HepG2 (cell line): ENCODE data around the gene PRSS53. TPM values are rescaled to one million over a fixed set of nuclear protein-coding genes. Genes with fewer than 3 reads are reported as not detected.

Experiments used
- DMAP1 ChIP-seq: IDR thresholded peaks from 2 replicates; pipeline ENCODE4 v1.6.1; 2016
- HCFC1 ChIP-seq: fragments of 150-350 bp; IDR thresholded peaks from 2 replicates; pipeline ENCODE4 v1.6.1; 2014; ENCODE audit warnings: low read depth, low read length
- JUND ChIP-seq: sonication (generic); formaldehyde crosslinking; IDR thresholded peaks from 2 replicates; pipeline ENCODE4 v1.8.0; 2022; ENCODE audit warnings: mild to moderate bottlenecking, missing genetic modification reagents
- MAF1 ChIP-seq: sonication (generic); formaldehyde crosslinking; IDR thresholded peaks from 2 replicates; pipeline ENCODE4 v1.5.0; 2020; ENCODE audit warnings: missing genetic modification reagents, borderline replicate concordance
- PHF21A ChIP-seq: sonication (generic); formaldehyde crosslinking; IDR thresholded peaks from 2 replicates; pipeline ENCODE4 v1.5.0; 2020; ENCODE audit warnings: mild to moderate bottlenecking, missing genetic modification reagents
- RCOR2 ChIP-seq: IDR thresholded peaks from 2 replicates; pipeline ENCODE4 v1.6.1; 2016; ENCODE audit warnings: missing biosample characterization, missing genetic modification reagents
- TBP ChIP-seq: sonication (generic); formaldehyde crosslinking; IDR thresholded peaks from 2 replicates; pipeline ENCODE4 v1.5.0; 2020; ENCODE audit warnings: missing genetic modification reagents
- ZNF34 ChIP-seq: sonication (generic); formaldehyde crosslinking; IDR thresholded peaks from 2 replicates; pipeline ENCODE4 v1.4.0; 2020; ENCODE audit warnings: mild to moderate bottlenecking, missing genetic modification reagents, borderline replicate concordance
- ZNF577 ChIP-seq: sonication (generic); formaldehyde crosslinking; IDR thresholded peaks from 2 replicates; pipeline ENCODE4 v1.4.0; 2020; ENCODE audit warnings: mild to moderate bottlenecking, low read depth, missing genetic modification reagents, borderline replicate concordance
- polyA plus RNA-seq, 8 experiments: library from polyadenylated mRNA; depleted of rRNA in 3 of 8; stranded (reverse) in 7 of 8; unstranded in 1 of 8; fragments of >200 nt; fragmentation: Illumina TruSeq in 4 of 8; extraction: Trizol in 4 of 8; gene quantifications; 2 replicates each; pipeline versions ENCODE4 v1.2.1 to v1.2.3, GENCODE V29; 2011 to 2016; ENCODE audit warnings: low read depth in 4 of 8, missing spikeins in 1 of 8, mixed read lengths in 1 of 8; ENCODE audit not compliant: insufficient read depth in 1 of 8
- total RNA-seq, 5 experiments: library from RNA; depleted of rRNA; stranded (reverse); fragments of >200 nt; fragmentation: Illumina TruSeq; extraction: Trizol; gene quantifications; 2 replicates each; pipeline ENCODE4 v1.2.3, GENCODE V29; 2016; ENCODE audit warnings: low read depth in 1 of 5
- TF ChIP-seq, protein P1 (sequence below): sonication (generic); formaldehyde crosslinking; IDR thresholded peaks from 2 replicates; pipeline ENCODE4 v1.4.0; 2020; ENCODE audit warnings: missing genetic modification reagents
- TF ChIP-seq, protein P2 (sequence below): fragments of 450-650 bp; IDR thresholded peaks from 2 replicates; pipeline ENCODE4 v1.6.1; 2017; ENCODE audit warnings: mild to moderate bottlenecking
- TF ChIP-seq, protein P3 (sequence below): sonication (generic); formaldehyde crosslinking; IDR thresholded peaks from 2 replicates; pipeline ENCODE4 v1.8.0; 2022; ENCODE audit warnings: mild to moderate bottlenecking, missing genetic modification reagents, moderate library complexity
- TF ChIP-seq, protein P4 (sequence below): sonication (generic); formaldehyde crosslinking; IDR thresholded peaks from 2 replicates; pipeline ENCODE4 v1.4.0; 2020; ENCODE audit warnings: missing genetic modification reagents
- TF ChIP-seq, protein P5 (sequence below): sonication (generic); formaldehyde crosslinking; IDR thresholded peaks from 2 replicates; pipeline ENCODE4 v1.5.1; 2020; ENCODE audit warnings: mild to moderate bottlenecking, missing genetic modification reagents, moderate library complexity

Gene PRSS53
- total and polyA plus RNA-seq, 2 of the 13 experiments (the other 11 are each of a cell fraction or from before 2014, with no cell fraction given): 2.2 to 7.4 TPM

DNA sequence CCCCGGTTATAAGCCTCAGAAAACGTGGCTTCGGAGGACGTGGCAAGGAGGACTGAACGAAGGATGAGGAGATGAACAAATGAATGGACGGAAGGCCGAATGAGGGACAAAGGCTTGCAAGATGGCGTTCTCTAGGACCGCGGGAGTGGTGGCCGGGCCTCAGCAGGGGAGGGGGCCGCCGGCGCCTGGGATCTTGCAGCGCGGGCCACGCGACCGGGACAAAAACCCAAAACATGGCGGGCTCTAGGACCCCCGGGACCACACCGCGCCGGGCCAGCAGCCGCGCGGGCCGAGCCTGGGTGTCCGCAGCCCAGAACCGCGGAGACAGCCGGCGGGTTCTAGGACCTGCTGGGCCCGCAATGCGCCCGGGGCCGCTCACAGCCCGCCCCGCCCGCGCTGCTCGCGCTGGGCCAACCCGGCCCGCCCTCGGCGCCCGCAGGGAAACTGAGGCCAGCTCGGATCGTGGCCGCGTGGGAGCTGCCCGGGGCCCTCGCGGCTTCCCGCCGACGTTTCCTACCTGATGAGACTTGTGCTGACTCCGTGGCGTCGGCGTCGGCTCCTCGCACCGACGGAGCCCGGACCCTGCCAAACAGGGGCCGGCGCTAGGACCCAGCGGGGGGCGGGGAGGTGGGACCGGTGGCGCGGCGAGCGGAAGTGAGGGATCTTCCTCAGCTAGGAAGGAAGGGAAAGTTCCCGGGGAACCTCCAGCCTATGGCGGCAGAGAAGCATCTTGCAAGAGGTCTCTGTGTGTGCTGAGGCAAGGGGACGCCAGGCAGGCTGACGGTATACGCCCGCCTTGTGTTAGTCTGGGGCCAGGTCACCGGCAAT lies 15.4 kb downstream of the PRSS53 start (continued):
- TF ChIP-seq, protein P1, sequence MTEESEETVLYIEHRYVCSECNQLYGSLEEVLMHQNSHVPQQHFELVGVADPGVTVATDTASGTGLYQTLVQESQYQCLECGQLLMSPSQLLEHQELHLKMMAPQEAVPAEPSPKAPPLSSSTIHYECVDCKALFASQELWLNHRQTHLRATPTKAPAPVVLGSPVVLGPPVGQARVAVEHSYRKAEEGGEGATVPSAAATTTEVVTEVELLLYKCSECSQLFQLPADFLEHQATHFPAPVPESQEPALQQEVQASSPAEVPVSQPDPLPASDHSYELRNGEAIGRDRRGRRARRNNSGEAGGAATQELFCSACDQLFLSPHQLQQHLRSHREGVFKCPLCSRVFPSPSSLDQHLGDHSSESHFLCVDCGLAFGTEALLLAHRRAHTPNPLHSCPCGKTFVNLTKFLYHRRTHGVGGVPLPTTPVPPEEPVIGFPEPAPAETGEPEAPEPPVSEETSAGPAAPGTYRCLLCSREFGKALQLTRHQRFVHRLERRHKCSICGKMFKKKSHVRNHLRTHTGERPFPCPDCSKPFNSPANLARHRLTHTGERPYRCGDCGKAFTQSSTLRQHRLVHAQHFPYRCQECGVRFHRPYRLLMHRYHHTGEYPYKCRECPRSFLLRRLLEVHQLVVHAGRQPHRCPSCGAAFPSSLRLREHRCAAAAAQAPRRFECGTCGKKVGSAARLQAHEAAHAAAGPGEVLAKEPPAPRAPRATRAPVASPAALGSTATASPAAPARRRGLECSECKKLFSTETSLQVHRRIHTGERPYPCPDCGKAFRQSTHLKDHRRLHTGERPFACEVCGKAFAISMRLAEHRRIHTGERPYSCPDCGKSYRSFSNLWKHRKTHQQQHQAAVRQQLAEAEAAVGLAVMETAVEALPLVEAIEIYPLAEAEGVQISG (CRISPR knock-in tag): peak; percentile 73
- TF ChIP-seq RCOR2 (CRISPR knock-in tag): peak; percentile 94
- TF ChIP-seq DMAP1 (CRISPR knock-in tag): peak; percentile 70; the same call in 1 of the 2 replicates
- TF ChIP-seq, protein P2, sequence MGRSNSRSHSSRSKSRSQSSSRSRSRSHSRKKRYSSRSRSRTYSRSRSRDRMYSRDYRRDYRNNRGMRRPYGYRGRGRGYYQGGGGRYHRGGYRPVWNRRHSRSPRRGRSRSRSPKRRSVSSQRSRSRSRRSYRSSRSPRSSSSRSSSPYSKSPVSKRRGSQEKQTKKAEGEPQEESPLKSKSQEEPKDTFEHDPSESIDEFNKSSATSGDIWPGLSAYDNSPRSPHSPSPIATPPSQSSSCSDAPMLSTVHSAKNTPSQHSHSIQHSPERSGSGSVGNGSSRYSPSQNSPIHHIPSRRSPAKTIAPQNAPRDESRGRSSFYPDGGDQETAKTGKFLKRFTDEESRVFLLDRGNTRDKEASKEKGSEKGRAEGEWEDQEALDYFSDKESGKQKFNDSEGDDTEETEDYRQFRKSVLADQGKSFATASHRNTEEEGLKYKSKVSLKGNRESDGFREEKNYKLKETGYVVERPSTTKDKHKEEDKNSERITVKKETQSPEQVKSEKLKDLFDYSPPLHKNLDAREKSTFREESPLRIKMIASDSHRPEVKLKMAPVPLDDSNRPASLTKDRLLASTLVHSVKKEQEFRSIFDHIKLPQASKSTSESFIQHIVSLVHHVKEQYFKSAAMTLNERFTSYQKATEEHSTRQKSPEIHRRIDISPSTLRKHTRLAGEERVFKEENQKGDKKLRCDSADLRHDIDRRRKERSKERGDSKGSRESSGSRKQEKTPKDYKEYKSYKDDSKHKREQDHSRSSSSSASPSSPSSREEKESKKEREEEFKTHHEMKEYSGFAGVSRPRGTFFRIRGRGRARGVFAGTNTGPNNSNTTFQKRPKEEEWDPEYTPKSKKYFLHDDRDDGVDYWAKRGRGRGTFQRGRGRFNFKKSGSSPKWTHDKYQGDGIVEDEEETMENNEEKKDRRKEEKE: no peak
- TF ChIP-seq, protein P3, sequence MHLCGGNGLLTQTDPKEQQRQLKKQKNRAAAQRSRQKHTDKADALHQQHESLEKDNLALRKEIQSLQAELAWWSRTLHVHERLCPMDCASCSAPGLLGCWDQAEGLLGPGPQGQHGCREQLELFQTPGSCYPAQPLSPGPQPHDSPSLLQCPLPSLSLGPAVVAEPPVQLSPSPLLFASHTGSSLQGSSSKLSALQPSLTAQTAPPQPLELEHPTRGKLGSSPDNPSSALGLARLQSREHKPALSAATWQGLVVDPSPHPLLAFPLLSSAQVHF (CRISPR knock-in tag): no peak
- TF ChIP-seq ZNF577 (CRISPR knock-in tag): no peak
- TF ChIP-seq TBP: no peak
- TF ChIP-seq, protein P4, sequence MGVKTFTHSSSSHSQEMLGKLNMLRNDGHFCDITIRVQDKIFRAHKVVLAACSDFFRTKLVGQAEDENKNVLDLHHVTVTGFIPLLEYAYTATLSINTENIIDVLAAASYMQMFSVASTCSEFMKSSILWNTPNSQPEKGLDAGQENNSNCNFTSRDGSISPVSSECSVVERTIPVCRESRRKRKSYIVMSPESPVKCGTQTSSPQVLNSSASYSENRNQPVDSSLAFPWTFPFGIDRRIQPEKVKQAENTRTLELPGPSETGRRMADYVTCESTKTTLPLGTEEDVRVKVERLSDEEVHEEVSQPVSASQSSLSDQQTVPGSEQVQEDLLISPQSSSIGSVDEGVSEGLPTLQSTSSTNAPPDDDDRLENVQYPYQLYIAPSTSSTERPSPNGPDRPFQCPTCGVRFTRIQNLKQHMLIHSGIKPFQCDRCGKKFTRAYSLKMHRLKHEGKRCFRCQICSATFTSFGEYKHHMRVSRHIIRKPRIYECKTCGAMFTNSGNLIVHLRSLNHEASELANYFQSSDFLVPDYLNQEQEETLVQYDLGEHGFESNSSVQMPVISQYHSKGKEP (CRISPR knock-in tag): 0 out of 2 replicates have a peak, but pooled peaks have one; percentile 5
- peak; percentile 22 for TF ChIP-seq ZNF34 (CRISPR knock-in tag)
- 0 out of 2 replicates have a peak, but pooled peaks have one; percentile 35 for TF ChIP-seq MAF1 (CRISPR knock-in tag)
- TF ChIP-seq HCFC1: peak; percentile 39; the same call in 1 of the 2 replicates
- TF ChIP-seq, protein P5, sequence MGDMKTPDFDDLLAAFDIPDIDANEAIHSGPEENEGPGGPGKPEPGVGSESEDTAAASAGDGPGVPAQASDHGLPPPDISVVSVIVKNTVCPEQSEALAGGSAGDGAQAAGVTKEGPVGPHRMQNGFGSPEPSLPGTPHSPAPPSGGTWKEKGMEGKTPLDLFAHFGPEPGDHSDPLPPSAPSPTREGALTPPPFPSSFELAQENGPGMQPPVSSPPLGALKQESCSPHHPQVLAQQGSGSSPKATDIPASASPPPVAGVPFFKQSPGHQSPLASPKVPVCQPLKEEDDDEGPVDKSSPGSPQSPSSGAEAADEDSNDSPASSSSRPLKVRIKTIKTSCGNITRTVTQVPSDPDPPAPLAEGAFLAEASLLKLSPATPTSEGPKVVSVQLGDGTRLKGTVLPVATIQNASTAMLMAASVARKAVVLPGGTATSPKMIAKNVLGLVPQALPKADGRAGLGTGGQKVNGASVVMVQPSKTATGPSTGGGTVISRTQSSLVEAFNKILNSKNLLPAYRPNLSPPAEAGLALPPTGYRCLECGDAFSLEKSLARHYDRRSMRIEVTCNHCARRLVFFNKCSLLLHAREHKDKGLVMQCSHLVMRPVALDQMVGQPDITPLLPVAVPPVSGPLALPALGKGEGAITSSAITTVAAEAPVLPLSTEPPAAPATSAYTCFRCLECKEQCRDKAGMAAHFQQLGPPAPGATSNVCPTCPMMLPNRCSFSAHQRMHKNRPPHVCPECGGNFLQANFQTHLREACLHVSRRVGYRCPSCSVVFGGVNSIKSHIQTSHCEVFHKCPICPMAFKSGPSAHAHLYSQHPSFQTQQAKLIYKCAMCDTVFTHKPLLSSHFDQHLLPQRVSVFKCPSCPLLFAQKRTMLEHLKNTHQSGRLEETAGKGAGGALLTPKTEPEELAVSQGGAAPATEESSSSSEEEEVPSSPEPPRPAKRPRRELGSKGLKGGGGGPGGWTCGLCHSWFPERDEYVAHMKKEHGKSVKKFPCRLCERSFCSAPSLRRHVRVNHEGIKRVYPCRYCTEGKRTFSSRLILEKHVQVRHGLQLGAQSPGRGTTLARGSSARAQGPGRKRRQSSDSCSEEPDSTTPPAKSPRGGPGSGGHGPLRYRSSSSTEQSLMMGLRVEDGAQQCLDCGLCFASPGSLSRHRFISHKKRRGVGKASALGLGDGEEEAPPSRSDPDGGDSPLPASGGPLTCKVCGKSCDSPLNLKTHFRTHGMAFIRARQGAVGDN (CRISPR knock-in tag): peak; percentile 78
- no peak; the same call in 1 of the 2 replicates for TF ChIP-seq PHF21A (CRISPR knock-in tag)
- peak; percentile 35; the same call in 1 of the 2 replicates for TF ChIP-seq JUND (CRISPR knock-in tag)
